GM08714 (cell line): Measurements from ENCODE around the gene DNAJB13.

Source experiments
- H3K4me3 ChIP-seq: fragments of 200-500 bp; sonication (Bioruptor generic); 2 replicates; pipeline ENCODE4 v1.5.1; 2014; ENCODE audit warnings: mild to moderate bottlenecking, low read length, inconsistent platforms
- ZNF274 ChIP-seq: IDR thresholded peaks from 2 replicates; pipeline ENCODE4 v1.6.1; 2012; ENCODE audit warnings: mild to moderate bottlenecking, low read depth, low read length

DNAJB13 gene

GRCh38 chr11:74006743-74007304 is 56.0 kb downstream of the DNAJB13 start:
- no peak overlapping the region for H3K4me3 ChIP-seq
- no peak for TF ChIP-seq ZNF274

GRCh38 chr11:74007691-74008372 is 57.0 kb downstream of the DNAJB13 start:
- no peak for TF ChIP-seq ZNF274
- no peak overlapping the region for H3K4me3 ChIP-seq

GRCh38 chr11:74008373-74009229 is 57.8 kb downstream of the DNAJB13 start, which contains the start of gene UCP3:
Gene UCP3 (minus strand): TSS chr11:74009085. CDS start chr11:74007042, 2,043 bp downstream.
- H3K4me3 ChIP-seq = no peak within 1 kb of the TSS
- TF ChIP-seq ZNF274 = no peak

- TF ChIP-seq ZNF274 = no peak
- no peak overlapping the region for H3K4me3 ChIP-seq
These were observed 58.4 kb downstream of the DNAJB13 start for GRCh38 chr11:74009230-74009547.

- no peak overlapping the region for H3K4me3 ChIP-seq
- TF ChIP-seq ZNF274 = no peak
These were observed 59.0 kb downstream of the DNAJB13 start for GRCh38 chr11:74009675-74010305.

- H3K4me3 ChIP-seq = no peak overlapping the region
- no peak for TF ChIP-seq ZNF274
These were observed 59.8 kb downstream of the DNAJB13 start for GRCh38 chr11:74010306-74011300.

- TF ChIP-seq ZNF274 = no peak
- no peak overlapping the region for H3K4me3 ChIP-seq
These were observed 60.7 kb downstream of the DNAJB13 start for GRCh38 chr11:74011360-74012073.

- H3K4me3 ChIP-seq = no peak overlapping the region
- no peak for TF ChIP-seq ZNF274
These were observed 61.4 kb downstream of the DNAJB13 start for GRCh38 chr11:74012074-74012809.

- TF ChIP-seq ZNF274 = no peak
These were observed 62.3 kb downstream of the DNAJB13 start for GRCh38 chr11:74013141-74013540.

GRCh38 chr11:74014880-74015279 is 64.1 kb downstream of the DNAJB13 start:
- no peak for TF ChIP-seq ZNF274
- no peak overlapping the region for H3K4me3 ChIP-seq

More at GRCh38 chr11:74013141-74013540, 62.3 kb downstream of the DNAJB13 start:
- no peak overlapping the region for H3K4me3 ChIP-seq

GRCh38 chr11:74015919-74016684 is 65.3 kb downstream of the DNAJB13 start:
- TF ChIP-seq ZNF274 = no peak
- no peak overlapping the region for H3K4me3 ChIP-seq
